GM20431 (cell line): ENCODE measurements around the gene CTNNA3.
"Not testable (repeated sequence)": the region's sequence is repeated elsewhere in the genome, so short reads cannot be mapped to it uniquely, and the experiment has no call there.

Source experiments
- in situ Hi-C: fragments of 300-500 bp; cut with MseI, MboI; formaldehyde crosslinking; loops from one replicate; pipeline ENCODE4 v1.15.0; 2020; ENCODE audit warnings: low sequenced_read_pairs; ENCODE audit not compliant: unreplicated experiment

The CTNNA3 gene

GRCh38 chr10:67607472-67607871, 88.5 kb downstream of the CTNNA3 start:
- in situ Hi-C loops, result no loop called here

GRCh38 chr10:67606572-67606971, 89.4 kb downstream of the CTNNA3 start:
- in situ Hi-C loops, result no loop called here

GRCh38 chr10:67603701-67604100, 92.3 kb downstream of the CTNNA3 start:
- in situ Hi-C loops, result no loop called here

- in situ Hi-C loops, result no loop called here
Observed at GRCh38 chr10:67603086-67603485, 92.9 kb downstream of the CTNNA3 start.

GRCh38 chr10:67602268-67602950, 93.6 kb downstream of the CTNNA3 start:
- in situ Hi-C loops, result no loop called here

- in situ Hi-C loops, result no loop called here
Observed at GRCh38 chr10:67599597-67599996, 96.4 kb downstream of the CTNNA3 start.

- in situ Hi-C loops, result no loop called here
Observed at GRCh38 chr10:67596641-67597040, 99.4 kb downstream of the CTNNA3 start.

- in situ Hi-C loops, result no loop called here
Observed at GRCh38 chr10:67587771-67588170, 108.2 kb downstream of the CTNNA3 start.

- in situ Hi-C loops, result no loop called here
Observed at GRCh38 chr10:67575532-67575931, 120.5 kb downstream of the CTNNA3 start.

- in situ Hi-C loops, result no loop called here
Observed at GRCh38 chr10:67573484-67573883, 122.5 kb downstream of the CTNNA3 start.

GRCh38 chr10:67571503-67571902, 124.5 kb downstream of the CTNNA3 start:
- in situ Hi-C loops, result no loop called here

- in situ Hi-C loops, result not testable (repeated sequence)
Observed at GRCh38 chr10:67558311-67558710, 137.7 kb downstream of the CTNNA3 start.

GRCh38 chr10:67553254-67553653, 142.7 kb downstream of the CTNNA3 start:
- in situ Hi-C loops, result no loop called here

GRCh38 chr10:67550838-67551402, 145.1 kb downstream of the CTNNA3 start:
- in situ Hi-C loops, result no loop called here

GRCh38 chr10:67550046-67550445, 145.9 kb downstream of the CTNNA3 start:
- in situ Hi-C loops, result no loop called here

GRCh38 chr10:67549390-67549789, 146.6 kb downstream of the CTNNA3 start:
- in situ Hi-C loops, result no loop called here

- in situ Hi-C loops, result no loop called here
Observed at GRCh38 chr10:67541411-67541810, 154.6 kb downstream of the CTNNA3 start.

- in situ Hi-C loops, result no loop called here
Observed at GRCh38 chr10:67539312-67539711, 156.7 kb downstream of the CTNNA3 start.

GRCh38 chr10:67537906-67538305, 158.1 kb downstream of the CTNNA3 start:
- in situ Hi-C loops, result no loop called here

- in situ Hi-C loops, result no loop called here
Observed at GRCh38 chr10:67533376-67533775, 162.6 kb downstream of the CTNNA3 start.

GRCh38 chr10:67530990-67531389, 165.0 kb downstream of the CTNNA3 start:
- in situ Hi-C loops, result not testable (repeated sequence)

- in situ Hi-C loops, result no loop called here
Observed at GRCh38 chr10:67527351-67527750, 168.6 kb downstream of the CTNNA3 start.
